ENCODE measurements around the gene DLG1.

DNA sequence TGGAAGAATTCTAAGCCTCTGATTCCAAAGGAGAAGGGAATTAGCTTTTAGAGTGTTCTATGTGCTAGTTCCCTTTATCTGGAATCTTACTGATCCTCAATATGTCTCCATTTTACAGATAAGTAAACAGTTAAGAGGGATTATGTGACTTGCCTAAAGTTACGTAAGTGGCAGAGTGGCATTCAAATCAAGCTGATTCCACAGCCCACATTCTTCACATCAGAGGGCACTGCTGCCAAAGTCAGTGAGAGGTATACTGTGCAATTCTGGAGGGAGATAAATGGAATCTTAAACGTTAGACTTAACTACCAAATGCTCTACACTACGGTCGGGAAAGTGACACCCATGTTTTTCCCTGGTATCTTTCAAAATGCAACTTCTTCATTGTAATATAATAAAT, 257.8 kb downstream of the DLG1 start:
- TF ChIP-seq EZH2 (IDR thresholded peaks at IDR 0.05) (no peak), RAD21 (IDR thresholded peaks at IDR 0.05; ENCODE audit: low read depth) (no peak), CTCF (IDR thresholded peaks at IDR 0.05 in 2 of 3, conservative IDR thresholded peaks at IDR 0.05 in 1 of 3; ENCODE audit: borderline replicate concordance in 1 of 3, insufficient read depth in 1 of 3, low read depth in 2 of 3, low read length in 2 of 3) (no peak), CBX3 (IDR thresholded peaks at IDR 0.05; ENCODE audit: low read depth) (no peak)
- TF ChIP-seq, protein P1, sequence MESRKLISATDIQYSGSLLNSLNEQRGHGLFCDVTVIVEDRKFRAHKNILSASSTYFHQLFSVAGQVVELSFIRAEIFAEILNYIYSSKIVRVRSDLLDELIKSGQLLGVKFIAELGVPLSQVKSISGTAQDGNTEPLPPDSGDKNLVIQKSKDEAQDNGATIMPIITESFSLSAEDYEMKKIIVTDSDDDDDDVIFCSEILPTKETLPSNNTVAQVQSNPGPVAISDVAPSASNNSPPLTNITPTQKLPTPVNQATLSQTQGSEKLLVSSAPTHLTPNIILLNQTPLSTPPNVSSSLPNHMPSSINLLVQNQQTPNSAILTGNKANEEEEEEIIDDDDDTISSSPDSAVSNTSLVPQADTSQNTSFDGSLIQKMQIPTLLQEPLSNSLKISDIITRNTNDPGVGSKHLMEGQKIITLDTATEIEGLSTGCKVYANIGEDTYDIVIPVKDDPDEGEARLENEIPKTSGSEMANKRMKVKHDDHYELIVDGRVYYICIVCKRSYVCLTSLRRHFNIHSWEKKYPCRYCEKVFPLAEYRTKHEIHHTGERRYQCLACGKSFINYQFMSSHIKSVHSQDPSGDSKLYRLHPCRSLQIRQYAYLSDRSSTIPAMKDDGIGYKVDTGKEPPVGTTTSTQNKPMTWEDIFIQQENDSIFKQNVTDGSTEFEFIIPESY (IDR thresholded peaks at IDR 0.05; ENCODE audit: extremely low read depth, insufficient replicate concordance, low read length), result no peak

All from HCT116 (cell line).